DMS 273 (cell line): ENCODE measurements around the gene SLC1A1.

Experiments
- DNase-seq: peaks from one replicate; lab custom pipeline; 2025; ENCODE audit not compliant: unreplicated experiment; lab: John Stamatoyannopoulos, UW

Gene SLC1A1

GRCh38 chr9:4489919-4490704 is at the start of gene SLC1A1:
Gene SLC1A1 (plus strand): TSS chr9:4490468. CDS start chr9:4490680, 212 bp downstream.
- DNase-seq, result peak; percentile 76

DNA sequence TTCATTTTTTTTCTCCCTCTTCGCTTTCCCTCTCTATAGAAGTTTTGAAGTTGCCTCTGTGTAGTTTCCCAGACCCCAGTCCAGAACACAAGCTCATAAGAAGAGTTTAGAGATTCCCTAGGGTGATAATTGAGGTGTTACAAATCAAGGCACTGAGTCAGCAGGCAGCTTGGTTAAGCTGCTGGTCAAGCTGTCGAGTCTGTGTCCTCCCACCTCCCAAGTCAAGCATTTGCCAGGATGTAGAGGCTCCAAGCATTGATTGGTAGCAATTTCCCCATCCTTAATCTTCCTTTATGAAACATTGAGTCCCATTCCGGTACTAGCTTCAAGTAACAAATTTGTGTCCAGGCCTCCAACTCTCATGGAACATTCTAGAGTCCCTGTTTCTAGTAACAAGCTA is 47.5 kb upstream of the SLC1A1 start:
- DNase-seq, result no peak

GRCh38 chr9:4443439-4443838 is 46.8 kb upstream of the SLC1A1 start:
- DNase-seq, result no peak

GRCh38 chr9:4461437-4461836 is 28.8 kb upstream of the SLC1A1 start:
- no peak for DNase-seq

GRCh38 chr9:4463824-4464223 is 26.4 kb upstream of the SLC1A1 start:
- DNase-seq, result no peak

- no peak for DNase-seq
Observed at GRCh38 chr9:4464911-4465513, 25.3 kb upstream of the SLC1A1 start.

GRCh38 chr9:4465910-4466309 is 24.4 kb upstream of the SLC1A1 start:
- DNase-seq, result no peak

GRCh38 chr9:4475301-4475700 is 15.0 kb upstream of the SLC1A1 start:
- no peak for DNase-seq

- no peak for DNase-seq
Observed at GRCh38 chr9:4486176-4486575, 4.1 kb upstream of the SLC1A1 start.

DNA sequence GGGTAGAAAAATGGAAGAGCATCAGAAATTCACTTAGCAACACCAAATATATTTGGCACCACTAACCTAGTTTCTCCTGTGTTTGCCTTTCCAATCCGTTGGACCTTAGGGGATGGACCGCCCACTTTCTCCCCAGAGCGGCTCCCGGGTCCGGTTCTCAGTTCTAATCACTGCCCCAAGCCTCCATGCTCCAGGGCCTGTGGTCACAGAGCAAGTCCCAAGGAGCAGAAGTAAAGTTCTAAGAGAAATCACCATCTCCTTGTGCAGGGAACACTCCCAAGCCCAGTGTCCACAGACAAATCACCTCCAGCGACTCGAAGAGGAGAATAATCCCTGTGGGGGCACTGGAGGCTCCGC is 728 bp upstream of the SLC1A1 start:
- peak; percentile 61 for DNase-seq

GRCh38 chr9:4490705-4491625 is 697 bp downstream of the SLC1A1 start:
- peak; percentile 63 for DNase-seq

DNA sequence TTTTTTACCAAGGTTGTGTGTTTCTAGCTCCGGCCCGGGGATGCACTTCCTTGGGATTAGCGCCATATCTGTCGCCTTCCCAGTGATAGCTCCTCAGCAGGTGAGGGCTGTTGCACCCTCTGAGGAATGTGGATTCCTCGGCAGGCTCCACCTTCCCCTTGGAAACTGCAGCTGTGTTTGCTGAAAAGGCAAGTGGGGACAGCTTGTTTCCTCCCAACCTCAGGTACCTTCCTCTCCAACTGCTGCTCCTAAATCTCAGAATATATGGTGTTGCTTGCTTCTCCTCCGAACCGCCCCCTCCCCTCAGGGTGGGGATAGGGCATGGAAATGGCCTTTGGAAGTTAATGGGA is 1.3 kb downstream of the SLC1A1 start:
- no peak for DNase-seq

- DNase-seq, result no peak
Observed at GRCh38 chr9:4494332-4494731, 4.1 kb downstream of the SLC1A1 start.

- no peak for DNase-seq
Observed at GRCh38 chr9:4494806-4495205, 4.5 kb downstream of the SLC1A1 start.

GRCh38 chr9:4495537-4495936 is 5.3 kb downstream of the SLC1A1 start:
- no peak for DNase-seq

GRCh38 chr9:4496497-4496896 is 6.2 kb downstream of the SLC1A1 start:
- DNase-seq, result no peak

GRCh38 chr9:4497395-4497794 is 7.1 kb downstream of the SLC1A1 start:
- DNase-seq, result no peak

DNA sequence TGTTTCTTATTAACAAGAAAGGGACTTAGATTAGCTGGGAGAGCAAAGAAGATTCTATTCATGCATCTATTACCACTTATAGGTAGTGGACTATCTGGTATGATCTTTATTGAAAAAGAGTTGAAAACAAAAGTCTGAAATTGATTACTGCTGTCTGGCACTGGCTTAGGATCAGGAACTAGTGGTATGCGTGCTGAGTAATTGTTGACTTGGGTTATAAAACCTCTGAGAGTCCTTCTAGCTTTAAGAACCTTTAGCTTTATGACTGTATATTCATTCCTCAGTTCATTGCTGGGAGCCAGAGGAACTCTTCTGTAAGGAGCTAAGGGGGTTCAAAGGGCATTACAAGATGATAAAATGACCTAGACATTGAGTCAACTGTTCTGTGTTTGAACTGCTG is 7.6 kb downstream of the SLC1A1 start:
- DNase-seq, result no peak

- DNase-seq, result no peak
Observed at GRCh38 chr9:4499917-4500316, 9.6 kb downstream of the SLC1A1 start.

GRCh38 chr9:4501147-4501507 is 10.9 kb downstream of the SLC1A1 start:
- no peak for DNase-seq

DNA sequence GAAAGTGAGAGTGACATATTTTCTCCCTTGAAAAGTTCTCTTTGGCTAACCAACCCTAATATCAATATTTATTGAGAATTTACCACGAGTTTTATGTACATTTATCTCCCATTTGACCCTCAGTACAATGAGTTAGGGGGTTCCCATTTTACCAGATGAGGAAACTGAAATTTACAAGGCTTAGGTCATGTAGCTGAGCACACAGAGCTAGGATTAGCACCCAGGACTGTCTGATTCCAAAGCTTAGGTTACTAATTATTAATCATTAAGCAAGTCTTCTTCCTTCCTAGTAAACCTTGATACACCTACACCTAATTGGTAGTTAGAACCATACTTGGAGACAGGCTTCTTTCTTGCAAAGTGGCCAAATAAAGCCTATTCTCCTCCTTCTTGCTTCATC is 12.2 kb downstream of the SLC1A1 start:
- no peak for DNase-seq

DNA sequence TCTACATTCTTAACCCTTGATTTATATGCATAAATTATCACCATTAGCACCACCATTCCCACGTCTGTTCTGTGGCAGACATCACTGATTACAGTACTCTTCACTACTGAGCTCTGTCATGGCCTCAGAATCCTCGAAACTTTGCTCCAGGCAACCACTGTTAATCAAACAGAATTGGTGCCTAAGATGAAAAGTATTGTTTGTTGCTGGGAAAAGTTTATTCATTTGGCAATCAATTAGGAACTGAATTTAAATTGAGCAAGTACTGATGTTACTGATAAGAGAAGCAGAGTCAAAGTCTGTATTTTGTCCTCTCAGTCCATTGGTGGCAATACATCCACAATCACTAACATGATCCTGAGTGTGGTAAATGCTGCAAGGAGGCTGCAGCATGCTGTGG is 12.8 kb downstream of the SLC1A1 start:
- DNase-seq, result no peak
